HUES48 (cell line): ENCODE data around the gene PMEPA1.

Experiments used
- H3K27ac ChIP-seq: one replicate; pipeline ENCODE4 v1.7.0; 2013; ENCODE audit warnings: low read depth, low read length, inconsistent platforms
- H3K27me3 ChIP-seq: 2 replicates; pipeline ENCODE4 v1.6.1; 2013; ENCODE audit warnings: mild to moderate bottlenecking, low read length; ENCODE audit not compliant: control insufficient read depth, insufficient read depth
- H3K36me3 ChIP-seq: 2 replicates; pipeline ENCODE4 v1.6.1; 2013; ENCODE audit warnings: low read length; ENCODE audit not compliant: control insufficient read depth, insufficient read depth
- H3K4me1 ChIP-seq: 2 replicates; pipeline ENCODE4 v1.6.1; 2013; ENCODE audit warnings: mild to moderate bottlenecking, low read length; ENCODE audit not compliant: control insufficient read depth, insufficient read depth
- H3K4me3 ChIP-seq: 2 replicates; pipeline ENCODE4 v1.5.1; 2013; ENCODE audit warnings: mild to moderate bottlenecking, low read depth, low read length
- H3K9ac ChIP-seq: 2 replicates; pipeline ENCODE4 v1.6.1; 2013; ENCODE audit warnings: mild to moderate bottlenecking, low read depth, low read length, moderate library complexity
- H3K9me3 ChIP-seq: 2 replicates; pipeline ENCODE4 v1.6.1; 2013; ENCODE audit warnings: low read length; ENCODE audit not compliant: control insufficient read depth, insufficient read depth

The PMEPA1 gene

GRCh38 chr20:57611586-57612311 lies 98.1 kb downstream of the PMEPA1 start:
- Histone ChIP-seq H3K4me3 (no peak overlapping the region), H3K4me1 (no peaks in the 10 kb centered on the region), H3K27ac (no peak overlapping the region), H3K9ac (no peak overlapping the region), H3K27me3 (no peaks in the 10 kb centered on the region), H3K9me3 (no peaks in the 10 kb centered on the region), H3K36me3 (no peaks in the 10 kb centered on the region)

- Histone ChIP-seq H3K27me3 (no peaks in the 10 kb centered on the region), H3K27ac (no peak overlapping the region), H3K36me3 (no peaks in the 10 kb centered on the region), H3K4me1 (no peaks in the 10 kb centered on the region), H3K9me3 (no peaks in the 10 kb centered on the region), H3K4me3 (no peak overlapping the region), H3K9ac (no peak overlapping the region)
Observed at GRCh38 chr20:57610261-57610952, 99.4 kb downstream of the PMEPA1 start.

GRCh38 chr20:57609842-57610167 lies 100.0 kb downstream of the PMEPA1 start:
- Histone ChIP-seq H3K9ac (no peak overlapping the region), H3K4me3 (no peak overlapping the region), H3K27ac (no peak overlapping the region), H3K36me3 (no peaks in the 10 kb centered on the region), H3K9me3 (no peaks in the 10 kb centered on the region), H3K4me1 (no peaks in the 10 kb centered on the region), H3K27me3 (no peaks in the 10 kb centered on the region)

- Histone ChIP-seq H3K9ac (no peak overlapping the region), H3K9me3 (no peaks in the 10 kb centered on the region), H3K27ac (no peak overlapping the region), H3K4me1 (no peaks in the 10 kb centered on the region), H3K27me3 (no peaks in the 10 kb centered on the region), H3K36me3 (no peaks in the 10 kb centered on the region), H3K4me3 (no peak overlapping the region)
Observed at GRCh38 chr20:57609086-57609841, 100.6 kb downstream of the PMEPA1 start.

GRCh38 chr20:57608516-57608915 lies 101.3 kb downstream of the PMEPA1 start:
- H3K27ac ChIP-seq = no peak overlapping the region
- no peaks in the 10 kb centered on the region for H3K4me1 ChIP-seq
- H3K9ac ChIP-seq = no peak overlapping the region
- H3K36me3 ChIP-seq = no peaks in the 10 kb centered on the region
- H3K4me3 ChIP-seq = no peak overlapping the region
- H3K9me3 ChIP-seq = no peaks in the 10 kb centered on the region
- H3K27me3 ChIP-seq = no peaks in the 10 kb centered on the region

- Histone ChIP-seq H3K9ac (no peak overlapping the region), H3K9me3 (no peaks in the 10 kb centered on the region), H3K27me3 (no peaks in the 10 kb centered on the region), H3K36me3 (no peaks in the 10 kb centered on the region), H3K27ac (no peak overlapping the region), H3K4me3 (no peak overlapping the region), H3K4me1 (no peaks in the 10 kb centered on the region)
Observed at GRCh38 chr20:57605878-57606277, 103.9 kb downstream of the PMEPA1 start.

GRCh38 chr20:57605045-57605444 lies 104.8 kb downstream of the PMEPA1 start:
- H3K27me3 ChIP-seq = no peaks in the 10 kb centered on the region

GRCh38 chr20:57603120-57603519 lies 106.7 kb downstream of the PMEPA1 start:
- Histone ChIP-seq H3K9ac (no peak overlapping the region), H3K27me3 (no peaks in the 10 kb centered on the region), H3K4me3 (no peak overlapping the region), H3K4me1 (no peaks in the 10 kb centered on the region), H3K9me3 (no peaks in the 10 kb centered on the region), H3K27ac (no peak overlapping the region), H3K36me3 (no peaks in the 10 kb centered on the region)

More at GRCh38 chr20:57605045-57605444, 104.8 kb downstream of the PMEPA1 start:
- Histone ChIP-seq H3K9me3 (no peaks in the 10 kb centered on the region), H3K9ac (no peak overlapping the region), H3K27ac (no peak overlapping the region), H3K4me1 (no peaks in the 10 kb centered on the region), H3K4me3 (no peak overlapping the region), H3K36me3 (no peaks in the 10 kb centered on the region)

- no peaks in the 10 kb centered on the region for H3K36me3 ChIP-seq
- H3K4me1 ChIP-seq = no peaks in the 10 kb centered on the region; the same call in 1 of the 2 replicates
- no peak overlapping the region for H3K27ac ChIP-seq
- H3K9ac ChIP-seq = no peak overlapping the region
- H3K9me3 ChIP-seq = no peaks in the 10 kb centered on the region
- H3K27me3 ChIP-seq = no peaks in the 10 kb centered on the region
- no peak overlapping the region for H3K4me3 ChIP-seq
Observed at GRCh38 chr20:57601737-57602136, 108.1 kb downstream of the PMEPA1 start.

GRCh38 chr20:57601211-57601570 lies 108.6 kb downstream of the PMEPA1 start:
- Histone ChIP-seq H3K9me3 (no peaks in the 10 kb centered on the region), H3K27me3 (no peaks in the 10 kb centered on the region), H3K27ac (no peak overlapping the region)

More at GRCh38 chr20:57601211-57601570, 108.6 kb downstream of the PMEPA1 start:
- H3K36me3 ChIP-seq = no peaks in the 10 kb centered on the region
- H3K9ac ChIP-seq = no peak overlapping the region
- no peak overlapping the region for H3K4me3 ChIP-seq
- H3K4me1 ChIP-seq = no peaks in the 10 kb centered on the region; the same call in 1 of the 2 replicates
